ENCODE measurements around the gene UTS2. TPM values are rescaled to one million over a fixed set of nuclear protein-coding genes. Genes with fewer than 3 reads are reported as not detected.

Gene UTS2
- total and polyA plus RNA-seq, 9 of the 15 experiments (the other 6 are each of a cell fraction or from before 2014, with no cell fraction given): 0.22 to 0.29 TPM; not detected in 7

- CTCF ChIA-PET (ENCODE audit: low intra/inter-chr PET ratio): no interaction called here
- intact Hi-C loops (cut with micrococcal nuclease) (no loop called here), in situ Hi-C loops (cut with MboI) (no loop called here)
- TF ChIP-seq PHTF2 (CRISPR knock-in tag; IDR thresholded peaks at IDR 0.05) (no peak), GATAD2A (IDR thresholded peaks at IDR 0.05) (no peak), YBX1 (IDR thresholded peaks at IDR 0.05) (no peak)
- no peaks in the 10 kb centered on the region for H3K4me1 ChIP-seq (replicated peaks in 1 of 2; ENCODE audit: control insufficient read depth in 2 of 2, insufficient read depth in 2 of 2, low read length in 2 of 2)
- no TSS peak for BruUV-seq (replicated peaks)
- H3K4me2 ChIP-seq (ENCODE audit: insufficient read depth, low read length): no peak overlapping the region
- no peak overlapping the region for H2AFZ ChIP-seq (ENCODE audit: low read depth, low read length)
- no peaks in the 10 kb centered on the region for H4K20me1 ChIP-seq (replicated peaks; ENCODE audit: control insufficient read depth, insufficient read depth, low read length)
- H3K9me3 ChIP-seq (replicated peaks; ENCODE audit: control insufficient read depth, insufficient read depth, low read depth, low read length): no peaks in the 10 kb centered on the region
- H3K79me2 ChIP-seq (ENCODE audit: control insufficient read depth, insufficient read depth, low read length): no peaks in the 10 kb centered on the region
- H3K36me3 ChIP-seq (ENCODE audit: control insufficient read depth, insufficient read depth, low read length): no peaks in the 10 kb centered on the region
- FAIRE-seq (no peak), DNase-seq (ENCODE audit: extremely low read depth in 1 of 4, low spot score in 3 of 4) (no peak), ATAC-seq (no peak)
- no peak overlapping the region for H3K27ac ChIP-seq (ENCODE audit: extremely low read depth, low read depth, low read length)
- POLR2A ChIA-PET: interaction anchor here (1.5 kb wide), 1 partner anchor 10 kb away, joined by 3 read pairs; no protein-coding TSS in a partner anchor
- peaks cover 4 to 19% of the 10 kb centered on the region in 2 experiments; a peak in 4 of 5 replicates for H3K27me3 ChIP-seq (ENCODE audit: control insufficient read depth in 2 of 2, insufficient read depth in 2 of 2, low read length in 2 of 2)
- H3K9ac ChIP-seq (ENCODE audit: insufficient read depth in 1 of 2, low read depth in 2 of 2, low read length in 2 of 2): no peak overlapping the region
- WGBS (ENCODE audit: insufficient coverage, low coverage, missing lambda C conversion rate): 5% methylated on average over 3 of the region's 3 CpGs
- H3K4me3 ChIP-seq: no peak overlapping the region
- no peaks in the 10 kb centered on the region for H3K9me1 ChIP-seq (ENCODE audit: control insufficient read depth, insufficient read depth, low read length)
These were observed 26.4 kb upstream of the UTS2 start for GRCh38 chr1:7879228-7879627.

GRCh38 chr1:7878027-7878426 is 25.2 kb upstream of the UTS2 start:
- intact Hi-C loops (cut with micrococcal nuclease): no loop called here
- no peak for DNase-seq (ENCODE audit: extremely low read depth in 1 of 4, low spot score in 3 of 4)
- CTCF ChIA-PET (ENCODE audit: low intra/inter-chr PET ratio): no interaction called here
- no peak overlapping the region for H3K4me2 ChIP-seq (ENCODE audit: insufficient read depth, low read length)
- no peaks in the 10 kb centered on the region for H4K20me1 ChIP-seq (replicated peaks; ENCODE audit: control insufficient read depth, insufficient read depth, low read length)
- no peaks in the 10 kb centered on the region for H3K79me2 ChIP-seq (ENCODE audit: control insufficient read depth, insufficient read depth, low read length)
- H3K27ac ChIP-seq (ENCODE audit: extremely low read depth, low read depth, low read length): no peak overlapping the region
- H3K9me3 ChIP-seq (replicated peaks; ENCODE audit: control insufficient read depth, insufficient read depth, low read depth, low read length): no peaks in the 10 kb centered on the region
- POLR2A ChIA-PET: interaction anchor here (0.6 kb wide), 1 partner anchor 8 kb away, joined by 4 read pairs; no protein-coding TSS in a partner anchor
- H3K9me1 ChIP-seq (ENCODE audit: control insufficient read depth, insufficient read depth, low read length): no peaks in the 10 kb centered on the region
- in situ Hi-C loops (cut with MboI): no loop called here
- ATAC-seq: no peak
- H3K9ac ChIP-seq (ENCODE audit: insufficient read depth in 1 of 2, low read depth in 2 of 2, low read length in 2 of 2): no peak overlapping the region
- no peaks in the 10 kb centered on the region for H3K36me3 ChIP-seq (ENCODE audit: control insufficient read depth, insufficient read depth, low read length)
- WGBS (ENCODE audit: insufficient coverage, low coverage, missing lambda C conversion rate): 0% methylated on average over 1 of the region's 1 CpG
- no peak overlapping the region for H2AFZ ChIP-seq (ENCODE audit: low read depth, low read length)
- peaks cover 15 to 23% of the 10 kb centered on the region in 2 experiments for H3K27me3 ChIP-seq (ENCODE audit: control insufficient read depth in 2 of 2, insufficient read depth in 2 of 2, low read length in 2 of 2)
- no peak overlapping the region for H3K4me3 ChIP-seq
- BruUV-seq (replicated peaks): no TSS peak
- FAIRE-seq: no peak
- no peaks in the 10 kb centered on the region for H3K4me1 ChIP-seq (replicated peaks in 1 of 2; ENCODE audit: control insufficient read depth in 2 of 2, insufficient read depth in 2 of 2, low read length in 2 of 2)
- no peak for TF ChIP-seq COPS2 (conservative IDR thresholded peaks at IDR 0.05)
- no peak for TF ChIP-seq MAFG (tag; conservative IDR thresholded peaks at IDR 0.05)
- TF ChIP-seq CEBPG (CRISPR knock-in tag; IDR thresholded peaks at IDR 0.05): no peak
- TF ChIP-seq CEBPG (tag; conservative IDR thresholded peaks at IDR 0.05 in 1 of 2, IDR thresholded peaks at IDR 0.05 in 1 of 2): no peak
- no peak for TF ChIP-seq CREB3L1 (IDR thresholded peaks at IDR 0.05; ENCODE audit: borderline replicate concordance, low read depth)
- TF ChIP-seq TRIM25 (IDR thresholded peaks at IDR 0.05; ENCODE audit: borderline replicate concordance): no peak
- TF ChIP-seq TAF9B (IDR thresholded peaks at IDR 0.05; ENCODE audit: partially characterized antibody): no peak

Data from K562 (cell line).